ENCODE measurements around the gene FAM78A.
"Not testable (repeated sequence)": the region's sequence is repeated elsewhere in the genome, so short reads cannot be mapped to it uniquely, and the experiment has no call there.

FAM78A gene

DNA sequence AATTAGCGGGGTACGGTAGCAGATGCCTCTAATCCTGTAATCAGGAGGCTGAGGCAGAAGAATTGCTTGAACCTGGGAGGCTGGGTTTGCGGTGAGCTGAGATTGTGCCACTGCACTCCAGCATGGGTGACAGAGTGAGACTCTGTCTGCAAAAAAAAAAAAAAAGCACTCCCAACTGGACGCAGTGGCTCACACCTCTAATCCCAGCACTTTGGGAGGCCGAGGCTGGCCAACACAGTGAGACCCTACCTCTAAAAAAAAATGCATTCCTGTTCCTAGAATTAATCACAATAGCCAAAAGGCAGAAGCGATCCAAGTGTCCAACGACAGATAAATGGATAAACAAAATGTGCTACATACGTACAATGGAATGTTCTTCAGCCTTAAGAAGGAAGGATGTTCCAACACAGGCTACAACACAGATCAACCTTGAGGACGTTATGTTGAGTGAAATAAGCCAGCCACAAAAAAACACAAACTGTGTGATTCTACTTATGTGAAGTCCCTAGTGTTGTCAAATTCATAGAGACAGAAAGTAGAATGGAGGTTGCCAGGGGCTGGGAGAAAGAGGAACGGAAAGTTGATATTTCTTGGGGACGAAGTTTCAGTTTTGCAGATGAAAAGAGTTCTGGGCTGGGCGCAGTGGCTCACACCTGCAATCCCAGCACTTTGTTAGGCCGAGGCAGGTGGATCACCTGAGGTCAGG, 13.8 kb downstream of the FAM78A start:
- no peak for DNase-seq

DNA sequence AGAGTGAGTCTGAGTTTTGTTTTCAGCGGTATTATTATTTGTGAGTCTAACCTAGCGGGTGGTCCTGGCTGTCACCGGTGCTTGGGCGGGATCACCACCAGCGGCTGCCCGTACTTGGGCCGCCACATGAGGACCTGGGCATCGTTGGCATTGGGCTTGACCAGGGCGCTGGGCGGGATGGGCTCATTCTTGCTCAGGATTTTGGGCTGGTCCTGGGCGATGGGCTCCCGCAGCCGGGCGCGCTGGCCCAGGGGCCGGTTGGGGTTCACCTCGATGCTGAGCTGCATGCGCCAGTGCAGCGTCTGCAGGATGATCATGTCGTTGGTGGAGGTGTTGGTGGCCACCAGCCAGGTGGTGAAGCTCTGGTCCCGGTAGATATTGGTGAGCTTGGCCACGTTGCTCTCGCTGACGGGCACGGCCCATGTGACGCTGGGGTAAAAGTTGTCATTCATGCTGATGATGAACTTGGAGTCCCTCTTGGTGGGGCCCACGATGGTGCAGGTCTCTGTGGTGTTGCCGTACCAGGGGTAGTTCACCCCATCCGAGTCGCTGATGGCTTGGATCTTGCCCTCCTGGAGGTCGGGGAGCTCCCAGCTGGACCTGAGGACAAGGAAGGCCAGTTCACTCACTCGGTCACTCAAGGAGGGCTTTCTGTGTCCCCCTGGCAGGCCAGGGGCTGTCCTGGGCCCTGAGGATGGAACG, 15.4 kb downstream of the FAM78A start:
- no peak for DNase-seq

DNA sequence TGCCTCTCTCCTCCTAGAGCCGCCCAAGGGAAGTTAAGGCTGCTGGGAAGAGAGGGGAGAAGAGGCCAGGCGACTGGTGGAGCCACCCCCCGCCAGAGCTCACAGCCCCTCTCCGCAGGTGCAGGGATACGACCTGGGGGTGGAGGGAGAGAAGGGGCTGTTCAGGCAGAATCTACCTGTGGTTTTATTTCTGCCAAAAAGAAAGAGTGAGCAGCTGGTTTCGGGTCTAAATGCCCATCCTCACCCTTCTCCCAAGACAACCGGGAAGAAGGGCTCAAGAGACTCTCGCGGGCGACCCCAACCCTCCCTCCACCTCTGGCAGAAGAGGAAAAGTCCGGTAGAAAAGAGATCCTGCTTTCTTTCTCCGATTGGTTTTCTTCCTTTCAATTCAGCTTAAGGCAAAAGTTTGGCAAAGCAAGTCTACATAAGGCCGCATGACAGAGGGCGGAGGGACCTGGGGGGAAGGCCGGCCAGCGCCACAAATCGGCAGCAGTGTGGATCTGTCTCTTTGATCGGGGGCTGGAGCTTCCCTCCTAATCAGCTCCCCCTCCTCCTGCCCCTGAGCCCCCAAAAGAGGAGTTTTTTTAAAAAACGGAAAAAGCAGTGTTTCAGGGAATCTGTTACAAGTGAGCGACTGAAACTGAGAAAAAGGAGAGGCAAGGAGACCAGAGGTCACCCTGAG, 16.3 kb downstream of the FAM78A start:
- DNase-seq, result no peak

DNA sequence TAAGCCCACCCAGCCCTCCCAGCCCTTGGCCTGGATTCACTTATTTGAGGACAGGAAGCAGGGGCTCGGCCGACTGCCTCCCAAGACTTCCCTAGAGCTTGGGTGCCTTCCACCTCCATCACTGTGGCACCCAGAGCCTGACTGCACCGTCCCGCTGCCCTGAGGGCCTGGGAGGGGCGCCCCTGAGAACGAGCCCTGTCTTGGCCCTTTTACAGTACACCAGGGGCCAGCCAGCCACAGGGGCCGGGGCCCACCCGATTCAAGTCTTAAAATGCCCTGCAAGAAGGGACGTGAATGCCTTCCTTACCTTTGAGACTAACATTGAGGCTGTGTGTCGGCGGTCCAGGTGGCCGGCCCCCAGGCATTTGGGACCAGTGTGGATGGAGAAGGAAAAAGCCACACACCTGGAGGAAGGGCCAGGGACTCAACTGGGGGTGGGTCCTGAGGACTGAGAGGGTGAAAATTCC, 16.8 kb downstream of the FAM78A start:
- DNase-seq, result no peak

DNA sequence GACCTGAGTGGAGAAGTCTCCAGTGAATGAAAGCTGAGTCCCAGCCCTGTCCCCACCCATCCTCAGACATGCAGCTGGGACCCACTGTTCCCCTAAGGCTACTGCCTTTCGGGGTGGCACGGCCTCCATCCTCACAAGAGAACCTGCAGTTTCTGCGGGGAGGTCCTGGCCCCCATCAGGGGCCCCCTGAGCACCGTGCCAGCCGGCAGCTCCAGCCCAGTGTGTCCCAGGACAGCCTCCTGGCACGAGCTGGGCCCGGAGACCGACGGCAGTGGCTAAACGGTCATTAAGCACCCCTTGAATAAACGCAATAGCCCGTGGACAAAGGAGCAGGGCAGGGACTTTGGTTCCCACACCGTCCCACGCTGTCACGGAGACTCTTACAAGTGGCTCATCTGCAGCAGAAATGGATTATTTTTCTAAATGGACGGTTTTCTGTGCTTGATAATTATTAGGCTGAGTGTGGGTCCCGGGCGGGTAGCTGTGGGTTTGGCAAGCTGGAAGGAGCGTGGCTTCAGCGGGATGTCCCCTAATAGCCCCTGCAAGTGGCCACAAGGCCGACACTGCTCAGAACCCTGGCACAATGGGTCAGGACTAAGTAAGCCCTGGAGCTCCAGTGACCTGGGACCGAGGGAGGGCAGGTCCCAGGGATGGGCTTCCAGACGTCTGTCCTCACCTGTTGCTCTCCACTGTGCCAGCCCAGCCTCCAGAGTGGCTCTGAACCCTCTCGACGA, 17.4 kb downstream of the FAM78A start:
- DNase-seq, result no peak

DNA sequence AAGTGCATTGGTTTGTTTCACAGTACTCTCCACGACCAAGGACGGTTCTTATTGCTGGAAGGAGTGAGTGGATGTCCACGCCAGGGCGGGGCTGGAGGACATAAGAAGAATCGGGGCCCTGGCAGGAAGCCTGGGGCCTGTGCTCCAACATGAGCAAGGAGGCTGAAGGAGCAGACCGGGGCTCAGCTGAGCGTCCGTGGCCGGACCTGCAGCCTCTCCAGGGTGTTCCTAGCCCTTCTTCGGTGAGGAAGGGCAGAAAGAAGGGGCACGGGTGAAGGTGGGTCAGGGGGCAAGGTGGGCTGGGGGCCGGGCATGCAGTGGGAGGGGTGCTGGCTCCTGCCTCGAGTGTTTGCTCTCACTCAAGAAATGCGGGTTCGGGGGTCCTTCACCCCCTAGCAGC, 18.1 kb downstream of the FAM78A start:
- DNase-seq, result no peak

DNA sequence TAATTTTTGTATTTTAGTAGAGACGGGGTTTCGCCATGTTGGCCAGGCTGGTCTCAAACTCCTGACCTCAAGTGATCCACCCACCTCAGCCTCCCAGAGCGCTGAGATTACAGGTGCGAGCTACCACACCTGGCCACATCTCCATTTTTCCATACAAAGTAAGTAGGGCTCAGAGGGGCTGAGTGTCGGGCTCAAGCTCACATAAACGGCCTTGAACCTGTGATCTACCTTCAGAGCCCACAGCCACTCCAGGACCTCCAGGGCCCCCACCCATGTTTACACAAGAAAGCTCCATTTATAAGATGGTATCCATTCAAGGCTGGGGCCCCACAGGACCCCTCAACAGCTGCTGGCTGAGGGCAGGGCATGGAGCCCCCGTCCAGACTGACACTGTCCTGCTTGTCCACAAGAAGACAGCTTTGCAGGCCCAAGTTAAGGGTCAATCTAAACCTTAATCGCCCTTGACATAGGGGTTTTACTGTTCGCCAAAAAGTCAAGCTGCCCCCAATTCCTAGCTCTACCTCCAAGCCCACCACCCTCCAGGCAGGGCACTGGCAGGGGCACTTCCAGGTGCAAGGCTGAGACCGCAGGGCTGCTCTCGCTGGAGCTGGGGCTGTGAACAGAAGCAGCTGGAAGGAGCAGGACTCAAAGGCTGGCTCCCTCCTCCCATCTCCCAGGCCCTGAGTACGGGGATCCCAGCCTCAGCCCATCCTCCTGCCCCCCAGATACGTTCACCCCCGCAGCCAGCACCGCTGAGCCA, 18.9 kb downstream of the FAM78A start:
- no peak for DNase-seq

DNA sequence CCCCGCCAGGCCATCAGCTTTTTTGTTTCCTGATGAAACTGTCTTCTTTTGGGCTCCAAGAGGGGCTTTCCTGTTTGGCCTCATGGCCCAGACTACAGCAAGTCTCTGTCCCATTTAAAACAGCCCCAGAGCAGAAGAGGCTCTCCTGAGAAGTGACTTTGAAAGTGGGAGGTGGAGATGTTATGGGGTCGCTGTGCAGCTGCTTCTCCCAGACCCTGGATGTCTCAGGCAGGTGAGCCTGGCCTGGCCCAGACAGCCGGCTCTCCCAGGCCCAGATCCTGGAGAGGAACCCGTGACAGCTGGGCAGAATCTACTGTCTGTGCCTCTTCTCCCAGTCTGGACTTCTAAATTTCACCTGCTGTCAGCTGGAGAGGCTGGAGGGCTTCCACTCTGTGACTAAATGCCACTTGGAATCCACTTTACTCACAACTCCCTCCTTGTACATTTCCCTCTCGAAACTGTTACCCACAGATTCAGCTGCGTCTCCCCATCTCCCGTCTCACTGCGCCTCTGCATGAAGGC, 20.6 kb downstream of the FAM78A start:
- no peak for DNase-seq

DNA sequence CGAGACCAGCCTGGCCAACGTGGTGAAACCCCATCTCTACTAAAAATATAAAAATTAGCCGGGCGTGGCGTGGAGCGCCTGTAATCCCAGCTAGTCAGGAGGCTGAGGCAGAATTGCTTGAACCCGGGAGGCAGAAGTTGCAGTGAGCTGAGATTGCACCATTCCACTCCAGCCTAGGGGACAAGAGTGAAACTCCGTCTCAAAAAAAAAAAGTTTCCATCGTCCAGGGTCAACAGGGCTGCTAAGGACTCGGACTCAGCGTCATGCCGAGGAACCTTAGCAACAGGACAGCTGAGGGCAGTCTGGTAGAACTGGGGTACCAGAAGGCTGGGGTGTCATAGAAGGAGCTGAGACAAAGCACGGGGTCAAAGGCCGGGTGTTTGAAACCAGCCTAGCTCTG, 21.7 kb downstream of the FAM78A start:
- no peak for DNase-seq

DNA sequence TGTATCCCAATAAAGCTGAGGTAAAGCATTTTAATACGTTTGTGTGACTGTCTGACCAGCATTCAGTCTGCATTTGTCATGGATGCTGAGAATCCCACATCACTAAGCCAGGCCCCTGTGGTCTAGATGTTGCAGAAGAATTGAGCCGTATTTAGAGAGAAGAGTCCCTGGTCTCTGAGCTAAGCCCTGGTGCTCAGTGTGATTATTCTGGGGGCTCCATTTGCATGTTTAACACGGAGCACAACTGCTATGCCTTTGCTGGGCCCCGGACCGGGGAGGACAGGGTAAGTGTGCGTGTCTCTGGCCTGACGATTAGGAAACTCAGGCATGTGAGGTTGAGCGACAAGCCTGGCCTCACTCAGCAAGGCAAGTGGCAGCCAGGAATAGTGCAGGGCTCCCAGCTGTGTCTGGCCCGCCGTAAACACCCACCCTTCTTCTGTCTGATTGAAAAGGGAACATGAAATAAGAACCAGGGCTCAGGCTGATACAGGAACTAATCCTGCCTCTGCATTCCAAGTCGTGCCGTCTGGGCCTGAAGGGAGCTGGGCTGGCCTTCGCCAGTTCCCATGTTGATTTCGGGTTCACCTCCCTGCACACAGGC, 22.3 kb downstream of the FAM78A start:
- DNase-seq, result no peak

DNA sequence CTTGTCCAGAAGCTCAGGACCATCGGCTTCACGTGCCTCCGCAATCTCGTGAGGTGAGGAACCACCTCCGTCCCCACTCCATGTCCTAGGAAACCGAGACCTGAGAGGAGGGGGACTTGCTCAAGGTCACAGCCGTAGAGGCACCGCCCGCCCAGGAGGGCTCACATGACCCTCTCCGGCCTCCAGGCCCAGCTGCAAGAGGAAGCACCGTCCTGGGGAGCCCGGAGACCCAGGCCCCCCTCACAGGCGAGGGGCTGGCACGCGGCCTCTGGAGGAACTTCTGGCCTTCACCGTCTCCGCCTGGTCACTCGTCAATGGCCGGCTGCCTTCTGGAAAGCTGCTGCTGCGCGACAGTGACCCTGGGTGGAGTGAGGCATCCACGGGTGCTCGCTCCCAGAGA, 24.2 kb downstream of the FAM78A start:
- no peak for DNase-seq

DNA sequence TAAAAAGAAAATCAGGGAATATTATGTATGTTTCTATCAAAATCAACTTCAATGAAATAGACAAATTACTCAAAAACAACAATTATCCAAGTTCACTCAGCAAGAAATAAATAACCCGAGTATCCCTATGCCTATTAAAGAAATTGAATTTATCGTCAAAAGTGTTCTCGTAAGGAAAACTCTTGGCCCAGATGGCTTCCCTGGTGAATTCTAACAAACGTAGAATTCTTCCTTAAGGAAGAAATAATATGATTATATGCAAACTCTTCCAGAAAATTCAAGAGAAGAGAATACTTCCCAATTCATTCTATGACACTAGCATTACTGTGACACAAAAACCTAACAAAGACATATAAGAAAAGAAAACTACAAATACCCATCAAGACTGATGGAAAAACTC, 29.7 kb downstream of the FAM78A start:
- DNase-seq, result no peak

DNA sequence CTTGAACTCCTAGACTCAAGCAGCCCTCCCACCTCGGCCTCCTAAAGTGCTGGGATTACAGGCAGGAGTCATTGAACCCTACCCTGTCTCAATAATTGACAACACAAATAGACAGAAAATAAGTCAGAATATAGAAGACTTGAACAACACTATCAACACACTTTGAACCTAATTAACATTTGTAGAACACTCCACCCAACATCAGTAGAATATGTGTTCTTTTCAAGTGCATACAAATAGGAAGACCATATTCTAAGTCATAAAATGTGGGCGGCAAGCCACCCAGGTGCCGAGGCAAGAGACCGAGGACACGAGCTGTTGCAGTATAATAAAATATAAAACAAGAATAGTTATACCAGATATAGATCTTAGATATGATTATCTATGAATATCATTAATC, 32.0 kb downstream of the FAM78A start:
- DNase-seq, result not testable (repeated sequence)

DNA sequence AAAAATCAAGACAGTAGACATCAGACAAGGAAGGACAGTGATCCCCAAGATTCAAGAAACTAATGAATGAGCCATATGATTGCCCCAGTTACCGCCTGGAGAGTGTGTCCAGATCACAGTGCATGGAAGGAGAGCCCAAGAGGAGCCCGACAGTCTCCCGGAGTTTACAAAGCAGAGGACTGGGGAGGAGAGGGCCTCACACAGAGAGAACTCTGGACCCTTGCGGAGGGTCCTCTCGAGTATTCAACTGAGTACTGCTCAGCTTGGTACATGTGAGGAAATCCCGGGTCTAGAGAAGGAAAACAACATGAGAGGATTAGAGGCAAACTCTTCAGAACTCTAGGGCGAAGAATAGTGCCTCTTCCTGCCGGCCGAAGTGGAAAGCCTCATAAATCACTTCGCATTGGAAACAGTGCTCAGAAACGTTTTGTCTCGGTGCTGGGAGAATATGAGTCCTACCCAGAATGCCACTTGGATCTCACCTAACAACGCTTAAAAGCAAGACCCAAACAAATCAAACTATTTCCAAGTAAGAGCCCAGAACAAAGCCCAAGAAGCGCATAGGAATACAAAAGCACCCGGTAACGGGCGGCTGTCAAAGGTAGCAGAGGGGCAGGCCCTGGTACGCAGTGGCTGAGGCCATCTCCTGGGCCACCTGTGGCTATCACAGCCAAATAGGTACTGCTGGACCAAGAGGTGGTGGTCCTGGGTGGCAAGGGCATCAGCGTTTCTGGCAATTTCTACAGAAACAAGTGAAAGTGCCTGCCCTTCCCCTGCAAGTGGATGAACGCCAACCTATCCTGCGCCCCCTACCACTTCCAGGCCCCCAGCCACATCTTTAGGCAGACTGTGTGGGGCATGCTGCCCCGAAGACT, 36.0 kb downstream of the FAM78A start:
- DNase-seq, result no peak

DNA sequence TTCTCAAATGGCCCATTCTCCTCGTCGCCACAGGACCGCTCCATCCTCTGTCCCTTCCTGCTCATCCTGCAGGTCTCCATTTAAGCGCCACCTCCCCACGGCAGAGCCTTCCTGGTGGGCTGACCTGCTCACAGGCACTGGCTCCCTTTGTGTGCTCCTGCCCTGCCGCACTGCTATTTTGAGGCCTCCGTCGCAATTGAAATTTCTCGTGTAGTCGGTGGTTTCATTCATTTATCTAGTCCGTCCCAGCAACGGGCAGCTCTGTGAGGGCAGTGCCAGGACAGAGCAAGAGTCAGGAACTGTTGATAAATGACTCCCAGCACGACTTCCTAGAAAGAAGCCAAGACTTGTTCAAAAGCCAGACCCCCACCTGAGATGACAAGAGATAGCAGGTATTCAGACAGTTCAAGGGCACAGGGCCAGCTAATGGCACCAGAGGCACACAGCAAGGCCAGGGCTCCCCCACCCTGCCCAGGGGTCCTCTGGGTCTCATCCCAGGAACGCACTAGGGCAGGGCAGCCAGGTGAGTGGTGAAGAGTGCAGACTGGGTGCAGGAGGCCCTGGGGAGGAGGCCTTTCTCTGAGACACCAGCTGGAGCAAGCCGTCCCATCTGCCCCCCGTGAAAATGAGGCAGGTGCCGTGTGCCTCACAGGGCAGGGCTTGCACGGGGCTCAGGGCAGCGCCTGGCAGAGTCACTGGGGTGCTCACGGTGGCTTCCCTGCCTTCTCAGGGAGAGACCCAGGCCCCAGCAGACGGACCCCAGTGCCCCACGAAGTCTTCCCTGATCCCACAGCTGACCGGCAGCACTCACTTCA, 36.9 kb downstream of the FAM78A start:
- no peak for DNase-seq

DNA sequence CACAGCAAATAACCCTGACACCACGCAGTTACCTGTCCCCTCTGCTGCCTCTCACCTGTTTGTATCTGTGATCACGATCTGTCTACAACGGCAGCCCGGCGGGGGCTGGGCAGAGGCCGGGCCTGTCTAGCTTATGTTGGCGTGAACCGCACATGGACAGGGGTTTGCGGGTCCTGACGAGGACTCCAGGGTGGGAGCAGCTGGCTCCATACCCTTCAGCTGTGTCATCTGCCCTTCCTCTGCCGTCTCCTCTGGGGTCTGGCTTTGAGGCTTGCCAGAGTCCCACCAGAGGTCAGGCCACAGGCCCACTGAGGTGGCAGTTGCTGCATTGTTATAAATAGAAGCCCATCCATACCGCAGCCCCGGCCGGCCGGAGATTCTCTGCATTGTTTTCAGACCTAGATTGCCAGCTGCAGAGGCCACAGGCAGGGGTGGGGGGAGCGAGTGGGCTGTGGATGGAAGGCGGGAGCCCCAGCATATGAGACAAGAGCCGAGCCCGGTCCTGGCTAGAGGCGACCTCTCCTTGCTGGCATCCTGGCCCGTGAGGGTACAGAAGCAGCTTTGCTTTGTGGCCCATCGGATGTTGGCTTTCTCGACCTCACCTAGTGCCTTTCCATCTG, 37.8 kb downstream of the FAM78A start:
- no peak for DNase-seq

DNA sequence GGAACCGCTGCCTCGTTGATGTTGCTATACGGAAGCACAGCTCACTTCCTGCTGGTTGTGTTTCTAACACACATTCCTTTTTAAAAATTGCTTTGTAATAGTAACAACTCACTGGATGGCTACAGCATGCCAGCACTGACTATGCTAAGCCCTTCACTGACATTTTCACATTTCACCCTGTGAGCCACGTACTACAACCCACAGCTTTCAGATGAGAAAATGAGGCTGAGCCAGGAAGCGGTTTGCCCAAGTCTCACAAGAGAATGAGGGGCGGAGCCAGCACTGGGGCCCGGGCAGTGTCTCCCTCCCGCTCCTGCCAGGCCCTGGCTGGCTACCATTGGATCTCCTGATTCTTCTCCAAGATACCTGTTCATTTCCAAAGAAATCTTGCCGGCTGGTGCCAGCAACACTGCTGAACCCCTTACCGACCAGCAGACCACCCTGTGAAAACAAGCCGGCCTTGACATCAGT, 38.3 kb downstream of the FAM78A start:
- DNase-seq, result peak; percentile 69

DNA sequence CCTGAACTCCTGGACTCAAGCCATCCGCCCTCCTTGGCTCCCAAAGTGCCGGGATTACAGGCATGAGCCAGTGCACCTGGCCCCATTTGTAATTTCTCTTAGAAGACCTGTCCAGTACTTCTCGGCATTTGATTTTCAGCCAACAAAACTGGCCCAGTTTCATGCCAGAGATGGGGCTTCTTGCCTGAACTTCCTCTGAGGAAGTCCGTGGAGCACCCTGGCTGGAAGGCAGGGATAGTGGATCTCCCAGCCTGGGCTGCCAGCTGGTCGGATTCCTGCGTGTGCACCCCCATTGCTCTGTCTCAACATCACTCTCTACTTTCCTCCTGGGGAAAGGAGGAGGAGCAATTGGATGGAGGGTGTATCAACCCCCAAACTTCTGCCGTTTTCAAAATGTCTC, 39.0 kb downstream of the FAM78A start:
- DNase-seq, result no peak

DNA sequence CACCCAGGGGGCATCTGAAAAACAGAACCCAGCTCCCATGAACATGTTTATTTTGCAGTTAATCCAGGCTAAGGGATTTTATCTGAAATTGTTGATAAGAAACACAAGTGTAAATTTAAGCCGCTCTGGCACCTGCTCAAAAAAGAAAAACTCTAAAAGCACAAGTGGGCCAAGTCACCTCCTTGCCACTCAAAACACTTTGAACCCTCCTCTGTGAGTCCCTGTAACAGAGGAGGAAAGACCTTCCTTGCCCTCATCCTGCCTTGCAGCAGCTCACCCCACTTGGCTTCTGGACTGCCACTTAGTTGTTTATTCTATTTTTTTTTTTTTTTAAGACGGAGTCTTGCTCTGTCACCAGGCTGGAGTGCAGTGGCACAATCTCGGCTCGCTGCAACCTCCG, 39.5 kb downstream of the FAM78A start:
- DNase-seq, result no peak

Measured in NK-92 treated with Interleukin-12 subunit alpha and Interleukin-12 subunit beta, amount 100 ng/mL, for 24 hours (cell line).